Measurements from ENCODE around the gene BRPF3. TPM values are rescaled to one million over a fixed set of nuclear protein-coding genes. Genes with fewer than 3 reads are reported as not detected.

BRPF3 gene
- total RNA-seq (2022; extraction: Qiagen RNA extraction) = 8.3 to 9.5 TPM (median 9.1 TPM) in 5 replicates

DNA sequence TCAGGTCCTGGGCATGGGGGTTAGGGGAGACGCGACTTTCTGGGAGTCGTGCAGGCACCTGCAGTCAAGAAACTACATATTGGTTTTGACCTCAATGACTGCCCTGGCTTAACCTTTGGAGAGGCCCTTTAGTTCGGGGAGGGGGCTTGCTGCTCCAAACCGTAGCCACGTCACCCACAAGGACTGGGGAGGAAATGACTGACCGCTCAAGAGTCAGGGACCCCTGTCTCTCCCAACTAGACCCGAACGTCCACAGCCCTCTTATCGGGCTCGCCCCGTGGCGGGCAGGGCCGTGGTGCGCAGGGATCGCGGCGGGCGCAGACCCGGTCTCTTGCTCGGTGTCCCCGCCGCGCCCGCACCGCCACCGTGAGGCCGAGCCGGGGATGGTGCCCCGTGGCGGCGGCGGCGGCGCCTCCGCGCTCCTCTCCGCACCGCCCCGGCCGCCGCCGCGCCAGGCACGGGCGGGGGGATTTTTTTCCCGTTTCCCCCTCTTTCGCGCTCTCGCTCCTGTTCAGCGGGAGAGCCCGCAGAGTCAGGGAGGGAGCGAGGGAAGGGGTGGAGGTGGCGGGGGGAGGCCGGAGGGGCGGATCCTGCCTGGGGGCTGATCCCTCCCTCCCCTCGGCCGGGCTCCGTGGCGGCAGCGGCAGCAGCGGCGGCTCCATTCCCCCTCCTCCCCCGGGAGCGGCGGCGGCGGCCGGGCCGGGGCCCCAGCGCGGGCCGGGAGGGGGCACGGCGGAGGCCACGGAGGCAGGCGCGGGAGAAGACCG is at the start of gene BRPF3:
Gene BRPF3 (plus strand): TSS at position 632 of the 767 bp plus-strand sequence. CDS start 3,579 bp downstream, outside the sequence.

DNA sequence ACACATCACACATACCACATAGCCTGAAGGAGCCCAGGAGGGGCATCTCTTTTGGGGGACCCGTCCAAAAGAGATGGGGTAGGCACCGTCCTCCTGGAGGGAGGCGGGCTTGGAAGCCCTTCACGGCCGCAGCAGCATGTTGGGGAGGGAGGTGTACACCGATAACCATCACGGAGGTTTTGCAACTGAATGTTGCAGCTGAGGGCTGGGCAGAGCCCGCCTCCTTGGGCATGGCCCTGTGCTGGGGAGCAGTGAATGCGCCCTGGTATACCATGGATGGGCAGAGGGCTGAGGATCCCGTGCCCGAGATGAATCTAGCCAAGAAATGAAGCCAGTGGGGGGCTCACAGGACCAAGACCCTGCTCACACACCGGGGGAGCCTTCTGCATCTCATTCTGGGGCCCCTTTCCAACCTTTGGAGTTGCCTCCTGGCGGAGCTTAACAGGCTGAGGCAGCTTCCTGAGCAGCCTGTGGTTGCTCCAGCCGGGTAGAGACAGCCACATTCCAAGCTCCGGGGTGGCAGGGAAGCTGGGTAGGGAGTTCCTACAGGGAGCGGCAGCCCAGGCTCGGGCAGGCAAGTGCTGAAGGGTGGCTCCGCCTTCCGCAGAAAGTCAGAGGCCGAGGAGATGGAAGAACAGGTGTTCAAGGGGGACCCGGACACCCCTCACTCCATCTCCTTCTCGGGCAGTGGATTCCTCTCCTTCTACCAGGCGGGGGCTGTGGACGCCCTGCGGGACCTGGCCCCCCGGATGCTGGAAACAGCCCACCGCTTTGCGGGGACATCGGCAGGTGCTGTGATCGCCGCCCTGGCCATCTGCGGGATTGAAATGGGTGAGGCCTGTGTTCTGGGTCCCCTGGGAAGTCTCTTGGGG is 73.5 kb downstream of the BRPF3 start, which contains the start of gene PNPLA1:
Gene PNPLA1 (plus strand): TSS at position 227 of the 872 bp plus-strand sequence. CDS start 400 bp downstream, at position 627.

Other genes with a start within 250 kb of the BRPF3 start
- 0.02 to 0.07 TPM in 2 of 5 replicates, not detected in the others for gene SLC26A8, start 172.1 kb upstream of the BRPF3 start, total RNA-seq (2022; extraction: Qiagen RNA extraction)
- 23.5 to 28.4 TPM (median 26.4 TPM) in 5 replicates for gene MAPK14, start 168.9 kb upstream of the BRPF3 start, total RNA-seq (2022; extraction: Qiagen RNA extraction)
- gene MAPK13, start 66.2 kb upstream of the BRPF3 start, total RNA-seq (2022; extraction: Qiagen RNA extraction) = 0.43 to 0.98 TPM (median 0.48 TPM) in 5 replicates
- not detected in 5 replicates for gene PNPLA1, start 73.3 kb downstream of the BRPF3 start, total RNA-seq (2022; extraction: Qiagen RNA extraction)
- gene BNIP5, start 140.1 kb downstream of the BRPF3 start, total RNA-seq (2022; extraction: Qiagen RNA extraction) = 0.02 to 0.05 TPM (median 0.02 TPM) in 4 of 5 replicates, not detected in the other
- 0.08 to 0.20 TPM (median 0.13 TPM) in 4 of 5 replicates, not detected in the other for gene ETV7, start 190.9 kb downstream of the BRPF3 start, total RNA-seq (2022; extraction: Qiagen RNA extraction)
- gene PXT1, start 246.1 kb downstream of the BRPF3 start, total RNA-seq (2022; extraction: Qiagen RNA extraction) = not detected in 5 replicates
- gene KCTD20, start 246.3 kb downstream of the BRPF3 start, total RNA-seq (2022; extraction: Qiagen RNA extraction) = 15.1 to 19.7 TPM (median 16.2 TPM) in 5 replicates